Effector memory CD4-positive, alpha-beta T cell (primary cell): ENCODE measurements around the gene KCNJ1.

Source experiments
- DNase-seq, 3 donors: peaks; one replicate each; pipeline ENCODE4 v3.0.0-alpha.2; 2020
- H3K27ac ChIP-seq: 2 replicates; pipeline ENCODE4 v1.7.0; 2013; ENCODE audit warnings: mild to moderate bottlenecking, low read length, moderate library complexity; ENCODE audit not compliant: insufficient read depth, poor library complexity, severe bottlenecking
- H3K27me3 ChIP-seq: replicated peaks from 2 replicates; pipeline ENCODE4 v1.7.0; 2013; ENCODE audit warnings: mild to moderate bottlenecking, low read length; ENCODE audit not compliant: insufficient read depth, control insufficient read depth, poor library complexity, severe bottlenecking
- H3K36me3 ChIP-seq: 2 replicates; pipeline ENCODE4 v1.7.0; 2013; ENCODE audit warnings: mild to moderate bottlenecking, low read length, moderate library complexity; ENCODE audit not compliant: control insufficient read depth, insufficient read depth
- H3K4me1 ChIP-seq: 2 replicates; pipeline ENCODE4 v1.7.0; 2013; ENCODE audit warnings: low read length, mild to moderate bottlenecking; ENCODE audit not compliant: control insufficient read depth, insufficient read depth, poor library complexity, severe bottlenecking
- H3K4me3 ChIP-seq: 2 replicates; pipeline ENCODE4 v1.7.0; 2013; ENCODE audit warnings: low read length, low read depth, mild to moderate bottlenecking; ENCODE audit not compliant: insufficient read depth, poor library complexity, severe bottlenecking
- H3K9me3 ChIP-seq: 2 replicates; pipeline ENCODE4 v1.7.0; 2013; ENCODE audit warnings: mild to moderate bottlenecking, low read length, moderate library complexity; ENCODE audit not compliant: control insufficient read depth

The KCNJ1 gene

GRCh38 chr11:128837627-128838026 lies 29.5 kb downstream of the KCNJ1 start:
- Histone ChIP-seq H3K27ac (no peak overlapping the region), H3K9me3 (no peaks in the 10 kb centered on the region), H3K27me3 (no peaks in the 10 kb centered on the region), H3K36me3 (no peaks in the 10 kb centered on the region), H3K4me1 (peaks cover 36% of the 10 kb centered on the region), H3K4me3 (peak overlapping the region; percentile 1)
- DNase-seq = no peak

GRCh38 chr11:128835741-128836430 lies 31.2 kb downstream of the KCNJ1 start:
- Histone ChIP-seq H3K4me1 (peaks cover 26% of the 10 kb centered on the region), H3K36me3 (no peaks in the 10 kb centered on the region), H3K4me3 (no peak overlapping the region), H3K27me3 (no peaks in the 10 kb centered on the region), H3K9me3 (no peaks in the 10 kb centered on the region), H3K27ac (no peak overlapping the region)
- no peak for DNase-seq

GRCh38 chr11:128834157-128834556 lies 32.9 kb downstream of the KCNJ1 start:
- Histone ChIP-seq H3K9me3 (no peaks in the 10 kb centered on the region), H3K4me1 (peaks cover 17% of the 10 kb centered on the region), H3K27me3 (no peaks in the 10 kb centered on the region), H3K36me3 (no peaks in the 10 kb centered on the region), H3K4me3 (no peak overlapping the region), H3K27ac (no peak overlapping the region)
- no peak for DNase-seq

- H3K4me1 ChIP-seq = peaks cover 9% of the 10 kb centered on the region
- no peaks in the 10 kb centered on the region for H3K27me3 ChIP-seq
- H3K4me3 ChIP-seq = no peak overlapping the region
- H3K9me3 ChIP-seq = no peaks in the 10 kb centered on the region
- H3K27ac ChIP-seq = no peak overlapping the region
- no peak for DNase-seq
- no peaks in the 10 kb centered on the region for H3K36me3 ChIP-seq
These were observed 35.0 kb downstream of the KCNJ1 start for GRCh38 chr11:128832121-128832497.

GRCh38 chr11:128831174-128832120 lies 35.6 kb downstream of the KCNJ1 start:
- DNase-seq = peak; percentile 63 to 80 (median 67)
- Histone ChIP-seq H3K27ac (peak overlapping the region; percentile 81), H3K4me3 (peak overlapping the region; percentile 40), H3K9me3 (no peaks in the 10 kb centered on the region), H3K36me3 (no peaks in the 10 kb centered on the region), H3K27me3 (no peaks in the 10 kb centered on the region), H3K4me1 (peaks cover 7% of the 10 kb centered on the region)

- peak overlapping the region; percentile 81 for H3K27ac ChIP-seq
- no peaks in the 10 kb centered on the region for H3K36me3 ChIP-seq
- no peaks in the 10 kb centered on the region for H3K27me3 ChIP-seq
- no peaks in the 10 kb centered on the region for H3K9me3 ChIP-seq
- no peak for DNase-seq
- H3K4me1 ChIP-seq = peaks cover 7% of the 10 kb centered on the region
- H3K4me3 ChIP-seq = peak overlapping the region; percentile 40
These were observed 36.6 kb downstream of the KCNJ1 start for GRCh38 chr11:128830290-128831173.

- Histone ChIP-seq H3K27me3 (no peaks in the 10 kb centered on the region), H3K4me3 (no peak overlapping the region), H3K27ac (no peak overlapping the region), H3K36me3 (no peaks in the 10 kb centered on the region), H3K4me1 (peaks cover 7% of the 10 kb centered on the region), H3K9me3 (no peaks in the 10 kb centered on the region)
- no peak for DNase-seq
These were observed 38.7 kb downstream of the KCNJ1 start for GRCh38 chr11:128828350-128828749.

- Histone ChIP-seq H3K36me3 (no peaks in the 10 kb centered on the region), H3K9me3 (no peaks in the 10 kb centered on the region), H3K27ac (no peak overlapping the region), H3K4me1 (peaks cover 7% of the 10 kb centered on the region), H3K4me3 (no peak overlapping the region), H3K27me3 (no peaks in the 10 kb centered on the region)
- no peak for DNase-seq
These were observed 39.8 kb downstream of the KCNJ1 start for GRCh38 chr11:128827191-128827893.

GRCh38 chr11:128825050-128825784 lies 41.9 kb downstream of the KCNJ1 start:
- Histone ChIP-seq H3K36me3 (no peaks in the 10 kb centered on the region), H3K9me3 (no peaks in the 10 kb centered on the region), H3K27me3 (no peaks in the 10 kb centered on the region), H3K27ac (no peak overlapping the region), H3K4me1 (no peaks in the 10 kb centered on the region), H3K4me3 (no peak overlapping the region)
- DNase-seq = no peak
